GM19023 (cell line): Measurements from ENCODE around the gene MAP2K5.

Experiments used
- ATAC-seq: cut with Tn5 transposase; IDR thresholded peaks from one replicate; pipeline ENCODE4 v1.9.1; 2021; ENCODE audit warnings: mild to moderate bottlenecking, moderate library complexity; ENCODE audit not compliant: unreplicated experiment

MAP2K5 gene

DNA sequence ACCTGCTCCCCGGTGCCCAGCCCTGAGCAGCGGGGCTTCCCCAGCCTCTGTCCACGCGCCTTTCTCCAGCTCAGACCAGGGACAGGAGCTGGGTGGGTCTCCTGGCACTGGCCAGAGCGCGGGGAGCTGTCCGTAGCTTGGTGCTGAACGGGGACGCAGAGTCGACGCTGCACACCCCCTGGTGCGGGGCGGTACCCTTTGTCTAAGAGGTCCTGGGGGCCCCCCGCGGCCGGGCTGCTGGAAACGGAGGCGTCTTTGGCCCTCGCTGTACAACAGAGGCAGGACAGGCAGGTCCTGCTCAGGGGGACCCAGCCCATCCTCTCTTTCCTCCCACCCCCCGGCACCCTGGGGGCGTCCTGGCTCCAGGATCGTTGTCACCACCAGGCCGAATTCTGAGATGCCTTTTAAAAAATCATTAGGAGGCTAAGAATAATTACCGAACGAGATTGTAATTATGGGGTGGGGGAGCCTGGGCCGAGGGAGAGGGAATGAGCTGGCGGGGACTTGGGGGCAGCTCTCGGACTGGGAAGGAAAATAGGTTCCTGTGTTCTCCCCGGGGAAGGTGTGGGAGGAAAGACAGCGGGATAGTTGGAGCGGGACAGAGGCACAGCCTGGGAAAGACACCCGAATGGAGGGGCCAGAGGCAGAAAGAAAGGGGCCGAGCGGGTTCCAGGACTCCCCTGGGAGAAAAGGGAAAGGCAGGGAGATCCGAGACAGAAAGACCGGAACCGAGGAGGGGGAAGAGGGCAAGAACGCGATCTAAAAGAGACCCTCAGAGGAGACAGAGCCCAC is 278.7 kb downstream of the MAP2K5 start:
- no peak for ATAC-seq

DNA sequence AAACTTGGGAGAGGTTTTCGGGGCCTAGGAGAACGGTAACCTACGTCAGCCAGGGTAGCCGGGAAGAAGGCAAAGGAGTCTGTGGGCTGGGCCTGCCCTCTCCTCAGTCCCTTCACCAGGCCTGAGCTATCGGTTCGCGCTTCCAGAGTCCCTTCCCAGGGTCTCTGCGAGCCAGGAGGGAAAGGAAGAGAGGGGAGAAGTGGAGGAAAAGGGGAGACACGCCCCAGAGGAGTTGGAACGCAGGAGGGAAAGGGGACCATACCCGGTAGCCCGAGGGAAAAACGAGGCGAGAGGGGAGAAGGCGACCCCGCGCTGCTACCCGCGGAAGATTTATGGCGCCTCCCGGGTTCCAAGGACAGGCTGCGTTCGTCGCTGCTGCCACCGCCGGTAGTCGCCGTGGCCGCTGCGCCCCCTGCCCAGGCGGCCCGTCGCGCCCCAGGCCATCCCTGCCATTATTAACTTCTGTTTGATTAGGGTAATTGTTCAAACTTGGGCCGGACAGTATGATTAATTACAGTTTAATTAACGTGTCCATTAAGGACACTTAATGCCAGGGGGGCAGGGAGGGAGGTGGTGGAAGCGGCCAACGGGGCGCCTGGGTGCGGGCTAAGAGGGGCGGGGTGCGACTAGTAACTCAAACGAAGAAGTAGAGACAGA is 279.4 kb downstream of the MAP2K5 start:
- no peak for ATAC-seq

DNA sequence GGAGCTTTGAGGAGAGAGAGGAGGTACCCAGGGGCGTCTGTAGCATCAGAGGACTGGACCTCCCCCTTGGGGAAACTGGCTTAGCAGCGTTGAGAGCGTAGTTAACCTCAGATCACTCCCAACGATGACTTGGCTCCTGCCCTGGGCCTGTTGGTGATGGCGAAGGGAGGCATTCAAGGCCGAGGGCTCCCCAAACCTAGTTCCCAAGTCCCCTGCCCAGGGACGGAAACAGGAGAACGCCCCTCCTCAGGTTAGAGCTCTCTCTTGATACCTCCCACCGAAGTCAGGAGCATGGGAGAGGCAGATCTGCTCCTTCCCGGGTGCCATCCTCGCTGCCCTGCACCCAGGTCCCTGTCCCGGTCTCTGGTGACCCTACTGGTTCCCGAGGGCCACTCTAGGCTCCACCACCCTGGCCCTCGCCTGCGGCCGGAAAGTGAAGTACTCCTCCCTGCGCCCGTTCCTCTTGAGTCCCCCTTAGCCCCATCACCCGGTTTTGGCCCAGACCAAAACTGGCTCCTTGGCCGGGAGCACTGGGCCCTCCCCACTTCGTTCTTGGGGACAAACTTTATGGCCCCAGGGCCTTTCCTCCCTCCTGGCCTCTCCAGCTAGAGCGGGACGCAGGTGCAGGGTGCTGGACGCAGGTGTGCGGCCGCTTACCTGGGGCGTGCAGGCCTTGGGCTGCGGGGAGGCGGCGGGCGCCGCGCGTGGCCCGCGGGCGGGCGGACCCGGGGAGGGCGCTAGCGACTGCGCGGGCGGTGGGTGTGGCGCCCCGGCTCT is 280.2 kb downstream of the MAP2K5 start:
- no peak for ATAC-seq

DNA sequence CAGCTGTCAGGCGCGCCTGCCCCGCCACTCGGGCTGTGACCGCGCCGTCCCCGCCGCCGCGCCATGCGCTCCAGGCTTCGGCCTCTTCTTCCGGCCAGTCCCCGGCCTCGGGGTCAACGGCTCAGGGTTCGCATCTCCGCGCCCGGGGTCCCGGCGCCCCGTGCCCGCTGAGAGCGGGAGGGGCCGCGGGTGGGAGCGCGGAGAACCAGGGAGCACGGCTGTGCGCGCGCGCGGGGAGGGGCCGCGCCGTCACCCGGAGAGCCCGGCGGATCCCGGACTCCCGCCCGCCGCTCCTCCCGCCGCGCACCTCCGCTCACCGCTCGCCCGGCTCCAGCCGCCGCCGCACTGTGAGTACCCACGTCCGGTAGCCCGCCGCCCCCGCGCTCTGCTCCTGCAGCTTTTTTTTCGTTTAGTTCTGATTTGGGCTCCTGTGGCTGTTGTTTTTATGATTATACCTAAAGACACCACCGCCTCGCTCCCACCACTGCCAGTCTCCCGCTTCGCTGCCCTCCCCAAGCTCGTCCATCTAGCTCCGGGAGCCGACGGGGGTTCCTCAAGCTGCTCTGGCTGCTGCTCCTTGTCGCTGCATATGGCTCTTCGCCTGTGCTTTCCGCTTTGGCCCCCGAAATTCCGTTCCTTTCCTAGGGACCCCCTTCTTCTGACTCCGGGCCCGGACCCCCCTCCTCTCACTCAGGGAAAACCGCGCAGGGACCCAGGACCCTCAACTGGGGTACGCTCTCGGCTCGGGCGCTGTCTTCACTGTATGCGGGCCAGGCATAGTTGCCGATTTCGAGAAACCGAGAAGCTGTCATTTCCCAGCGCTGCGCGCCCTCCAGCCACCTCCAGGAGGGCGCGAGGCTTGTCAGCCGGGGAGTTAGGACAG is 281.1 kb downstream of the MAP2K5 start:
- no peak for ATAC-seq

DNA sequence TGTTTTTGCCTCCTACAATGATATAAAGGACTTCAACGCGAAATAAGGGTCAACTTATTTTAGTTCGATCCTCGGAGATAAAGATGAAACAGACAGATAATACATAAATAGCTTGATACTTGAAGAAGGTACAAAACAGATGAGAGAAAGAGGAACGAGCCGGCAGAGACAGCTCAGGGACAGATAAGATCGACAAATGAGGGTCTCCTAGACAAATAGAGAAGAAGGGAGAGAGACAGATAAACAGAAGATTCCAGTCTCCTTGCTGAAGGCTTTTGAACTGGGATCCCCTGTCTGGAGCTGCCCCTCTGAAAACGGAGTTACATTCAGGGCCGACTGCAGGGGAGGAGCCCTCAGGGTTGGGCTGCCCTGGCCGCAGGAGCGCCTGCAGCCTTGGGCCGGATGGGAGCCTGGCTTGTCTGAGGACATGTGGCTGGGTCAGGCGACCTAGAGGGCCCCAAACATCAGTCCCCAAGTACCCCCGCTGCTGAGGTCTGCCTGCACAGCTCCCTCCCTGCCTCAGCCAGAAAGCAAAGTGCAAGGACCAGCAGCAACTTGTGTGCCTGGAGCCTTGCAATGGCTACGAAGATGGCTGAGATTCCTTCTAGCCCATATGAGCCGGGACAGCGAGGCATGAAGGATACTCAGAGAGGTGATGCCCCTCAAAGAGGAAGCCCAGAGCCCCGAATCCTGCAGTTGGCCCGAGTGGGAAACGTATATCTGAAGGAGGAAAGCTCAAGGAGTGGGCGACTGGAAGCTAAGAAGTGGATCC is 281.9 kb downstream of the MAP2K5 start:
- no peak for ATAC-seq

DNA sequence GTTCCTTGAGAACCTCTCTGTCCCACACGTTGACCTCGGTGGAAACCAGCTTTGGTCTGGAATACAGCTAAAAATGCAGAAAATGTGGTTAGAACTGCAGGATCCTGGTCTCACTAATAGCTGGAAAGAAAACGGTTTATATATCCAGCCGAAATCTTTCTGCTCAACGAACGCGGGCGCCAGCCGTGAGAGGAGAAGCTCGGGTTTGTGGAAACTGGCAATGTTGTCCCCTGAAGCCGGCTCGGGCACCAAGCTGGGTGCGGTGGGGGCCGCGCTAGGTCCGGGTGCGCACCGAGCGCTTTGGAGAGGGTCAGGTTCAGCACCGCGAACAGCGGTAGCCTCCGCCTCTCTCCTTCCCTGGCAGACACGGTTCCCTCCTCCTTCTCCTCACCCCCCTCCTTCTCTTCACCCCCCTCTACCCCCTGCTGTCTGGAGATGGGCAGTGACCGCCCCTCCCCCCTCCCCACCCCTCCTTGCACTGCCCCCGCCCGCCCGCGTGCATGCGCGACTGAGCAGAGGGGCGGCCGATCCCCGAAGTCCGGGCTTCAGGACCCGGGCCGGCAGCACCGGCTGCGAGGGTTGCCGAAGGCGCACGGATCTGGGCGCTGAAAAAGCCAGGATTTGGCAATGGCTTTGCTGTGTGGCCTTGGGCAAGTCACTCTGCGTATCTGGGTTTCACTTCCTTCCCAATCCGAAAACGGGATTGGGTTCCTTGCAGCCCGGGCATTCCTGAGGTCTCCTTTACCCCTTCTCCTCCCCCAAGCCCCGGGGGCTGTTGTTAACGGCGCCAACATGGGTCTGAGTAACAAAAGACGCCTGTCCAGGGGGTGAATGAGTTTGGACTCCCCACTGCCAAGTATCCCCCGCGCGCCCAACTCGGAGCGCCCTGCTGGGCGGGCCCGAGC is 282.7 kb downstream of the MAP2K5 start, which contains the start of gene SKOR1:
TSS of gene SKOR1 (plus strand) at position 534 of the 905 bp plus-strand sequence. CDS start at position 628, 94 bp downstream.
- no peak for ATAC-seq

DNA sequence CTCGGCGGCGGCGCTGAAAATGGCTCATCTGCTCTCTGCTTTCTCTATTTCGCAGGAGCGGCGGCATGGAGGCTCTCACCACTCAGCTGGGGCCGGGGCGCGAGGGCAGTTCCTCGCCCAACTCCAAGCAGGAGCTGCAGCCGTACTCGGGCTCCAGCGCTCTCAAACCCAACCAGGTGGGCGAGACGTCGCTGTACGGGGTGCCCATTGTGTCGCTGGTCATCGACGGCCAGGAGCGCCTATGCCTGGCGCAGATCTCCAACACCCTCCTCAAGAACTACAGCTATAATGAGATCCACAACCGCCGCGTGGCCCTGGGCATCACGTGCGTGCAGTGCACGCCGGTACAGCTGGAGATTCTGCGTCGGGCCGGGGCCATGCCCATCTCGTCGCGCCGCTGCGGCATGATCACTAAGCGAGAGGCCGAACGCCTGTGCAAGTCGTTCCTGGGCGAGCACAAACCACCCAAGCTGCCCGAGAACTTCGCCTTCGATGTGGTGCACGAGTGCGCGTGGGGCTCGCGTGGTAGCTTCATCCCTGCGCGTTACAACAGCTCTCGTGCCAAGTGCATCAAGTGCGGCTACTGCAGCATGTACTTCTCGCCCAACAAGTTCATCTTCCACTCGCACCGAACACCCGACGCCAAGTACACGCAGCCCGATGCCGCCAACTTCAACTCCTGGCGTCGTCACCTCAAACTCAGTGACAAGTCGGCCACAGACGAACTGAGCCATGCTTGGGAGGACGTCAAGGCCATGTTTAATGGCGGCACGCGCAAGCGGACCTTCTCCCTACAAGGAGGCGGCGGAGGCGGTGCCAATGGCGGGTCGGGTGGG is 283.6 kb downstream of the MAP2K5 start:
- no peak for ATAC-seq

DNA sequence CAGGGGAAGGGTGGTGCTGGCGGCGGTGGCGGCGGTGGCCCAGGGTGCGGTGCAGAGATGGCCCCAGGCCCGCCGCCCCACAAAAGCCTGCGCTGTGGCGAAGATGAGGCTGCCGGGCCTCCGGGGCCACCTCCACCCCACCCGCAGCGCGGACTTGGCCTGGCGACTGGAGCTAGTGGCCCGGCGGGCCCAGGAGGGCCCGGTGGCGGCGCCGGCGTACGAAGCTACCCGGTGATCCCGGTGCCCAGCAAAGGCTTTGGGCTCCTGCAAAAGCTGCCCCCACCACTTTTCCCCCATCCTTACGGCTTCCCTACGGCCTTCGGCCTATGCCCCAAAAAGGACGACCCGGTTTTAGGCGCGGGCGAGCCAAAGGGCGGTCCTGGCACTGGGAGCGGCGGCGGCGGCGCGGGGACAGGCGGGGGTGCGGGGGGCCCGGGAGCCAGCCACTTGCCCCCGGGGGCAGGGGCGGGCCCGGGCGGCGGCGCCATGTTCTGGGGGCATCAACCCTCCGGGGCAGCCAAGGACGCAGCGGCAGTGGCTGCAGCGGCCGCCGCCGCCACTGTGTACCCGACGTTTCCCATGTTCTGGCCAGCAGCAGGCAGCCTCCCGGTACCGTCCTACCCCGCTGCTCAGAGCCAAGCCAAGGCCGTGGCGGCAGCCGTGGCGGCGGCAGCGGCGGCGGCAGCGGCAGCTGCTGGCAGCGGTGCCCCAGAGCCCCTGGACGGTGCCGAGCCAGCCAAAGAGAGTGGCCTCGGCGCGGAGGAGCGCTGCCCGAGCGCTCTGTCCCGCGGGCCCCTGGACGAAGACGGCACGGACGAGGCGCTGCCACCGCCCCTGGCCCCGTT is 284.4 kb downstream of the MAP2K5 start:
- ATAC-seq = no peak

DNA sequence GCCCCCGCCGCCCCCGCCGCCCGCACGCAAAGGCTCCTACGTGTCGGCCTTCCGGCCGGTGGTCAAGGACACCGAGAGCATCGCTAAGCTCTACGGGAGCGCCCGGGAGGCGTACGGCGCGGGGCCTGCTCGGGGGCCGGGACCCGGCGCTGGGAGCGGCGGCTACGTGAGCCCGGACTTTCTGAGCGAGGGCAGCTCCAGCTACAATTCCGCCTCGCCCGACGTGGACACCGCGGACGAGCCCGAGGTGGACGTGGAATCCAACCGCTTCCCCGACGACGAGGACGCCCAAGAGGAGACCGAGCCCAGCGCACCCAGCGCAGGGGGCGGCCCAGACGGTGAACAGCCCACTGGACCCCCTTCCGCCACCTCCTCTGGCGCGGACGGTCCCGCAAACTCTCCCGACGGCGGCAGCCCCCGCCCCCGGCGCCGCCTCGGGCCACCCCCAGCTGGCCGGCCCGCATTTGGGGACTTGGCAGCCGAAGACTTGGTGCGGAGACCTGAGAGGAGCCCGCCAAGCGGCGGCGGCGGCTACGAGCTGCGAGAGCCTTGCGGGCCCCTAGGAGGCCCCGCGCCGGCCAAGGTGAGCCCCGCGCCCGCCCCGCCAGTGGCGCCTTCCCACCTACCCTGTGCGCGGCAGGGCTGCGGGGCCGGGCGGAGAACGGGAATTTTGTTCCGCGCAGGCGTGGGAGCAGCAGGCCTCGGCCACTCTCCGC is 285.2 kb downstream of the MAP2K5 start:
- no peak for ATAC-seq

DNA sequence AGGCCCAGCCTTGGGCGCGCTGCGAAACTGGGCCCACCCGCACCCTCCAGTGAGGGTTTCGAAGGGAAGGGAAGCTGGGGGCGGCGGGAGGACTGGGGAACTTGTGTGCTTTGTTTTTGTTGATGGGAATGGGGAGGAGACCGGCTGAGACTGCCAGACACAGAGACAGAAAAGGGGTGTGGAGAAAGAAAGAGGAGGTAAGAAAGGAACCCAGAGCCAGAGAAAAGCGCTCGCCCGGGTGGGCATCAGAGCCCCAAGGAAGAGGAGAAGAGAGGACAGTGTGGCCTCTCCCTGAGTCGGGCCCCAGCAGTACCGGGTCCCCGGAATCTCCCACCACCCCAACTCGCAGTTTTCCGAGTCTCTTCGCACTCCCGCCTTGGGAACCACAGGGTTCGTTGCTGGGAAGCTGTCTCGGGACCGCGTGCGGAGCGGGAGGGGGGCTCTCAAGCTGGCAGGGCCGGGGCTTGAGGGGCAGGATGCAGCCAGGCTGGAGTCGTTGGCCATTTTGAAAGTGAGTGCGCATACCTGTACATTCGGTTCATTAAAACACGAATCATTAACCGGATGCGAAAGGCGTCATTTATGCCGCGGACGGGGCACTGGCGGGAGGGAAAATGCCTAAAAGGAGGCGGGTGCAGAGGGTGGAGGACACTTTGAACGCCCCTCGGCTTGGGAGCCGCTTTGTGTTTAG is 285.9 kb downstream of the MAP2K5 start:
- ATAC-seq = no peak

DNA sequence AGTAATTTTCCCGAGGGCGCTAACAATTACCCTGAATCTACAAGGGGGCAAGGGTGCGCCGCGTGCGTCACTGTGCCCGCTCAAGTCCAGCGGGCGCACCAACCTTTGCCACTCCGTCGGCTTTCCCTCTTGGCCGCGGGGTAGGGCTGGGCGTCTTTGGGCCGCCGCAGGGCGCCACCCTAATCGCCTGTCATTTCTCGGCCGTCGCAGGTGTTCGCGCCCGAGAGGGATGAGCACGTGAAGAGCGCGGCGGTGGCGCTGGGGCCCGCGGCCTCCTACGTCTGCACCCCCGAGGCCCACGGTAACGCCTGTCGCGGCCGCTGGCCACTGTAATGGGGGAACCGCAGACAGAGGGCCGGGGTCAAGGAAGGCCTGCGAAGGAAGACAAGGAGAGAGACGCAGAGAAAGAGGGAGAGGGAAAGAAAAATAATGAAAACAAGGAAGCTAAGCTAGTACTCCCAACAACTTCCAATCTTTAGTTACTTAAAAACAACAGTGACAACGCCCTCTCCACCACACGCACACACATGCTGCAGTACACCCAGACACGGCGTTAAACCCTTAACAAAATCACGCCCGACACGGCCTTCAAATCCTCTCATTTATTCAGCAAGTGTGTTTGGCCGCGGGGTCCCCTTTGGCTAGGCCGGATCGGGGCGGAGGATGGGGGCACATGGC is 286.6 kb downstream of the MAP2K5 start:
- no peak for ATAC-seq

DNA sequence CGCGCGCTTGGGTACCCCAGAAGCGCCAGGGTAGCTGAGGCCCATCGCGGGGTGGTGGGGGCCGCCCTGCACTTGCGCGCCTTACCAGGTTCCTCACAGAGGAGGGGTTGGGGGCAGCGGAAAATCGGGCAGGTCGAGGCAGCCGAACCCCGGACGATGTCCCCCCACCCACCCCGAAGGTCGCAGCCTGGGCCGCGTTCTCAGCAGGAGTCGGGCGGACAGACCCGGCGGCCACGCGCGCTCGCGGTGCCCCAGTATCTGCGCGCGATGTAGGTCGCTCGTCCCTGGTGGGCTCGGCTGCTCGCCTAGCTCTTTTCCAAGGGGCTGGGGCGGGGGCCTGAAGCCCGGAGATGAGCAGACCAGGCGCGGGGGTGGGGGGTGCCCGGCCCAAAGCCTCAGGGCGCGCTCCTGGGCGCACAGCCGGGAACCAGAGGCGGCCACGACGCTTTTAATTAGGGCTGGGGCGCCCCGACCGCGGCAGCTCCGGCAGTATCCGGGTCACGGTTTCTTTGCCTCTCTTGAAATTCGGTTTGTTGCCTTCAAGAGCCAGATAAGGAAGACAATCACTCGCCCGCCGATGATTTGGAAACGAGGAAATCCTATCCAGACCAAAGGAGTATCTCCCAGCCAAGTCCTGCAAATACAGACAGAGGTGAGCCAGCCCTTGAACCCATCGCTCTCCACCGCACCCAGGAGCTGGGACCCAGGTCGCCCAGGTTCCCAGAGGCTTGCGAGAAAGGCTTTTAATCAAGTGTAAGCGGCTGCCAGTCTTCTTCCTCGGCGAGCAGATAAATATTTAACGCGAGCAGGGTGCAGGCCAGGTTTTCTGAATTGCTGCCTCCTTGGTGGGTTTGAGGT is 287.4 kb downstream of the MAP2K5 start:
- ATAC-seq = no peak

DNA sequence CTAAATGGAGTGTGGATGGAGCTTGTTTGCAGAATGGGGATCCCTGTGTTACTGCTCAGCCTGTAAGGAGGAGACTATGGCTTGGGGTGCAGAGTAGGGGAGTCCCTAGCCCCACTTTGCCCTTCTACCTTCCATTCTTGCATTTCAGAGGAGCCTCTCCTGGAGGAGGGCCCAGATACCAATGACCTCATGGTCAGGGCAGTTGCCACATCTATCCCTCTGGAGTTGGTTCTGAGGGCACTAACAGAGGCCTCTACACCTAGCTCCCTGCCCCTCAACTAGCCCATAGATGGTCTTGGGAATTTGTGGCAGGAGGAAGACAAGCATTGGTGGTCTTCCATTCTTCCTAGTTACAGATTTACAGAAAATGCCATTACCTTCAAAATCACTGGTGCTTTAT is 288.9 kb downstream of the MAP2K5 start:
- ATAC-seq = no peak

DNA sequence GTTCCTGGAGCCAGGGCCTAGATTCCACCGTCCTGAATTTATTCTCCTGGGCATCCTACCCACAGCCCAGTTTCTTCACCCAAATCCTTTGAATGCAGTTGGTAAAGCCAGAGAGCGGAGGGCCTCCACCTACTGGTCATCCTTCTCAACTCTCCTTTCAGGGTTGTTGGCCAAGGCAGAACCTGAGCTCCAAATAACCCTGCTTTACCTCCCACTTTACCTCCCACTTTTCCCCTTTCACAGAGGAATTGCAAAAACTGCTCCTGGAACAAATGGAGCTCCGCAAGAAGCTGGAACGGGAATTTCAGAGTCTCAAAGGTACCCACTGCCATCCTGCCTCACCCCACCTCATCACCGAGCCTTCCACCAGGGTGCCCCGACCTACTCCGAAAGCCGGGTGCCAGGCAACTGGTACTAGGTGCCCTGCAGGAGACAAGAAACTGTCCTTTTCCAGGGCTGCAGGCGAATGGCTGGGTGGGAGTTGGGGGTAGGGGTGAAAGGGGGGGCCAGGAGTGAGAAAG is 289.6 kb downstream of the MAP2K5 start:
- no peak for ATAC-seq
